GM12864 (cell line): ENCODE results near the gene NR1H2.

Experiments used
- DNase-seq: peaks from one replicate; pipeline ENCODE4 v3.0.0-alpha.2; 2011; ENCODE audit warnings: low read depth
- H3K4me3 ChIP-seq: 2 replicates; pipeline ENCODE4 v1.5.1; 2011; ENCODE audit warnings: mild to moderate bottlenecking, low read depth, low read length, control low read depth
- TF ChIP-seq, protein P1 (sequence below): IDR thresholded peaks from 2 replicates; pipeline ENCODE4 v1.5.1; 2011; ENCODE audit warnings: low read depth, mild to moderate bottlenecking, moderate library complexity, low read length, control low read depth, inconsistent platforms; ENCODE audit errors: missing control alignments

Gene NR1H2

DNA sequence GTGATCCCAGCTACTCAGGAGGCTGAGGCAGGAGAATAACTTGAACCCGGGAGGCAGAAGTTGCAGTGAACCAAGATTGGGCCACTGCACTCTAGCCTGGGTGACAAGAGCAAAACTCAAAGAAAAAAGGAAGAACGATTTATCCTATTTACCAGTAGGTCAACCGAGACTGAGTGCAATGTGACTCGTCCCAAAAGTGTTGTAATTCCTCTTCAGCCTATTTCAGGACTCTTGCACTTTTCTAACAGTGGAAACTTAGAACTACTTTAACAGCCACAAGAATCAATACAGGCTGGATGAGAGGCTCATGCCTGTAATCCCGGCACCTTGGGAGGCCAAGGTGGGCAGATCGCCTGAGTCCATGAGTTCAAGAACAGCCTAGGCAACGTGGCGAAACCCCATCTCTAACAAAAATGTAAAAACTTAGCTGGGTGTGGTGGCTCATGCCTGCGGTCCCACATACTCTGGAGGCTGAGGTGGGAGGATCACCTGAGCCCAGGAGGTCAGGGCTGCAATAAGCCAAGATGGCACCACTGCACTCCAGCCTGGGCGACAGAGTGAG is 4.3 kb upstream of the NR1H2 start:
- DNase-seq: no peak
- H3K4me3 ChIP-seq: no peak overlapping the region
- TF ChIP-seq, protein P1, sequence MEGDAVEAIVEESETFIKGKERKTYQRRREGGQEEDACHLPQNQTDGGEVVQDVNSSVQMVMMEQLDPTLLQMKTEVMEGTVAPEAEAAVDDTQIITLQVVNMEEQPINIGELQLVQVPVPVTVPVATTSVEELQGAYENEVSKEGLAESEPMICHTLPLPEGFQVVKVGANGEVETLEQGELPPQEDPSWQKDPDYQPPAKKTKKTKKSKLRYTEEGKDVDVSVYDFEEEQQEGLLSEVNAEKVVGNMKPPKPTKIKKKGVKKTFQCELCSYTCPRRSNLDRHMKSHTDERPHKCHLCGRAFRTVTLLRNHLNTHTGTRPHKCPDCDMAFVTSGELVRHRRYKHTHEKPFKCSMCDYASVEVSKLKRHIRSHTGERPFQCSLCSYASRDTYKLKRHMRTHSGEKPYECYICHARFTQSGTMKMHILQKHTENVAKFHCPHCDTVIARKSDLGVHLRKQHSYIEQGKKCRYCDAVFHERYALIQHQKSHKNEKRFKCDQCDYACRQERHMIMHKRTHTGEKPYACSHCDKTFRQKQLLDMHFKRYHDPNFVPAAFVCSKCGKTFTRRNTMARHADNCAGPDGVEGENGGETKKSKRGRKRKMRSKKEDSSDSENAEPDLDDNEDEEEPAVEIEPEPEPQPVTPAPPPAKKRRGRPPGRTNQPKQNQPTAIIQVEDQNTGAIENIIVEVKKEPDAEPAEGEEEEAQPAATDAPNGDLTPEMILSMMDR: no peak

DNA sequence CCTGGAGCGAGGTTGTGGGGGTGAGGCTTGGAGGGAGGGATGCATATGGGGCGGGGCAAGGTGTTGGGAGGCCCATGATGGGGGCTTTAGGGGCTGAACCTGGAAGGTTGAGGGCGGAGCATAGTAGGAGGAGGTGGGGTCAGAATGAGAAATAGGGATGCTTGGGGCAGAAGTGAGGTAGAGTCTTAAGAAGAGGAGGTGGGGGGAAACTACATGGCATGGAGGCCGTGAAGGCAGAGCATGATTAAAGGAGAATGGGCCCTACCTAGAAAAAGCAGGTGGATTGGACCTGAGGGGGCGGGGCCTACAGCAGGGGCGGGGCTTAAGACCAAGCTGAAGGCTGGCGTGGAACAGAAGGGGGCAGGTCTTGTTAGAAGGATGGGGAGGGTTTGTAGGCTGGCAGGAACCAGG is 799 bp downstream of the NR1H2 start:
- TF ChIP-seq, protein P1: no peak
- no peak overlapping the region; the same call in 1 of the 2 replicates for H3K4me3 ChIP-seq
- DNase-seq: no peak

DNA sequence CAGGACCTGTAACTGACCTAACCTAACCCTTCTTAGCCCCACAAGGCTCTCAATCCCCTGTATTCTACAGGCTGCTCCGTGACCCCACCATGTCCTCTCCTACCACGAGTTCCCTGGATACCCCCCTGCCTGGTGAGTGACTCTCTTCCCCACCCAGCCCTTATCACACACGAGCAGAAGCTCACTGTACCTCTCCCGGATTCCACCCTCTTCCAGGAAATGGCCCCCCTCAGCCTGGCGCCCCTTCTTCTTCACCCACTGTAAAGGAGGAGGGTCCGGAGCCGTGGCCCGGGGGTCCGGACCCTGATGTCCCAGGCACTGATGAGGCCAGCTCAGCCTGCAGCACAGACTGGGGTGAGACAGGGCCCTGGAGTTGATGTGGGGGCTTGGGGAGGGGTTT is 1.3 kb downstream of the NR1H2 start:
- DNase-seq: no peak
- no peak overlapping the region for H3K4me3 ChIP-seq
- TF ChIP-seq, protein P1: no peak

DNA sequence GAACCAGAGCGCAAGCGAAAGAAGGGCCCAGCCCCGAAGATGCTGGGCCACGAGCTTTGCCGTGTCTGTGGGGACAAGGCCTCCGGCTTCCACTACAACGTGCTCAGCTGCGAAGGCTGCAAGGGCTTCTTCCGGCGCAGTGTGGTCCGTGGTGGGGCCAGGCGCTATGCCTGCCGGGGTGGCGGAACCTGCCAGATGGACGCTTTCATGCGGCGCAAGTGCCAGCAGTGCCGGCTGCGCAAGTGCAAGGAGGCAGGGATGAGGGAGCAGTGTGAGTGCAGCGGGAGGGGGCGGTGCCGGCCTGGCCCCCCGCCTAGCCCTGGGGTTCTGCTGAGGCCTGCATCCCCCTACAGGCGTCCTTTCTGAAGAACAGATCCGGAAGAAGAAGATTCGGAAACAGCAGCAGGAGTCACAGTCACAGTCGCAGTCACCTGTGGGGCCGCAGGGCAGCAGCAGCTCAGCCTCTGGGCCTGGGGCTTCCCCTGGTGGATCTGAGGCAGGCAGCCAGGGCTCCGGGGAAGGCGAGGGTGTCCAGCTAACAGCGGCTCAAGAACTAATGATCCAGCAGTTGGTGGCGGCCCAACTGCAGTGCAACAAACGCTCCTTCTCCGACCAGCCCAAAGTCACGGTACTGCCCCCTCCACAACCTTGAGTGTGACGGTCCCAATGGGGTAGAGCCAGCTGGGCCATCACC is 2.1 kb downstream of the NR1H2 start:
- no peak overlapping the region for H3K4me3 ChIP-seq
- DNase-seq: no peak
- TF ChIP-seq, protein P1: no peak

DNA sequence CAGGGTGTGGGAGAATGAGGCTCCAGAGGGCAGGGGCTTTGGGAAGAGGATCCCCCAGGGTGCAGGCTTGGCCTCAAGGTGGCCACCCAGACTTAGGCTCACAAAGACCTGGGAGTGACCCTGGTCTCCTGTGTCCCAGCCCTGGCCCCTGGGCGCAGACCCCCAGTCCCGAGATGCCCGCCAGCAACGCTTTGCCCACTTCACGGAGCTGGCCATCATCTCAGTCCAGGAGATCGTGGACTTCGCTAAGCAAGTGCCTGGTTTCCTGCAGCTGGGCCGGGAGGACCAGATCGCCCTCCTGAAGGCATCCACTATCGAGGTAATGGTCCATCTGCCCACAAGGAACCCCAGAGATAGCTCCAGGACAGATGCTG is 2.6 kb downstream of the NR1H2 start:
- H3K4me3 ChIP-seq: no peak overlapping the region
- DNase-seq: no peak
- TF ChIP-seq, protein P1: no peak

DNA sequence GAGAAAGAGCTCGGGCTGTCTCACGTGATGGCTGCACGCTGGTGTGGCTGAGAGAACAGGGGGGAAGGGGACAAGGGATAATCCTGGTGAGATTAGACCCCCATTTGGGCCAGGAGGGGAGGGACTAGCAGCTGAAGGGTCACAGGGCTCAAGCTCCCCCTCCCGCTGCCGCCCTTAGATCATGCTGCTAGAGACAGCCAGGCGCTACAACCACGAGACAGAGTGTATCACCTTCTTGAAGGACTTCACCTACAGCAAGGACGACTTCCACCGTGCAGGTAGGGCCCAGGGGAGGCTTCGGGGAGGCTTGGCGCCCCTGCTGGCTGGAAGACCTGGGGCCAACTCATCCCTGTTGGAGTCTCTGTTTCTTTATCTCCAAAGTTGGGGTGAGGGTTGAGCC is 3.3 kb downstream of the NR1H2 start:
- TF ChIP-seq, protein P1: no peak
- no peak for DNase-seq
- H3K4me3 ChIP-seq: no peak overlapping the region

DNA sequence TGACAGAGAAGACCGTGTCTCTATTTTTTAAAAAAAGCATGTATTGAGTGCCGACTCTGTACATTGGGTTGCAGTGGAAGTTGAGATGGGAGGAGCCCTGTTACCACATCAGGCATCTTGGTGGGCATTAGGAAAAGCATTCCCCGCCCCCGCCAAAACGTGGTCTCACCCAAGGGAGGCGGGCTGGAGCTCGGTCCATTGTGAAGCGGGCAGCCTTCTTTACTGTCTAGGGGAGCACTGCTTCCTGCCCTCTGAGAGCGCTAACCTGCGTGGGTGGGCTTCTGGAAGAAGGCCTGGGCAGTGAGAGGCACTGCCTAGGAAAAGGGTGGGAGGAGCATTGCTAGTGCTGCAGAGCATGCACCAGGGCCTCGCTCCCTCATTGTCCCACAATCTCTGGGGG is 3.9 kb downstream of the NR1H2 start:
- TF ChIP-seq, protein P1: no peak
- H3K4me3 ChIP-seq: no peak overlapping the region
- no peak for DNase-seq
